HepG2 (cell line): ENCODE results near the gene JAKMIP2. TPM values are rescaled to one million over a fixed set of nuclear protein-coding genes. Genes with fewer than 3 reads are reported as not detected.

Source experiments
- CEBPG ChIP-seq: IDR thresholded peaks from 2 replicates; pipeline ENCODE4 v1.6.1; 2016
- CSRNP1 ChIP-seq: sonication (generic); formaldehyde crosslinking; IDR thresholded peaks from 2 replicates; pipeline ENCODE4 v1.8.1; 2023; ENCODE audit warnings: mild to moderate bottlenecking, missing genetic modification reagents
- EHMT2 ChIP-seq: fragments of 200-600 bp; sonication (generic); IDR thresholded peaks from 2 replicates; pipeline ENCODE4 v1.7.0; 2017; ENCODE audit warnings: antibody characterized with exemption, low read depth, low read length, borderline replicate concordance
- EZH2 ChIP-seq: conservative IDR thresholded peaks from 2 replicates; pipeline ENCODE4 v1.6.1; 2012; ENCODE audit warnings: mild to moderate bottlenecking, low read depth, low read length, moderate library complexity
- HIC2 ChIP-seq: sonication (generic); formaldehyde crosslinking; IDR thresholded peaks from 2 replicates; pipeline ENCODE4 v1.9.0; 2022; ENCODE audit warnings: low read depth, missing genetic modification reagents
- TFDP2 ChIP-seq: sonication (generic); formaldehyde crosslinking; IDR thresholded peaks from 2 replicates; pipeline ENCODE4 v1.4.0; 2020; ENCODE audit warnings: missing genetic modification reagents
- ZBTB7A ChIP-seq: sonication (generic); formaldehyde crosslinking; IDR thresholded peaks from 2 replicates; pipeline ENCODE4 v1.8.0; 2022; ENCODE audit warnings: mild to moderate bottlenecking, missing genetic modification reagents
- ZKSCAN1 ChIP-seq: fragments of 150-350 bp; IDR thresholded peaks from 2 replicates; pipeline ENCODE4 v1.6.1; 2014; ENCODE audit warnings: low read length
- ZNF318 ChIP-seq: sonication (generic); formaldehyde crosslinking; IDR thresholded peaks from 2 replicates; pipeline ENCODE4 v1.4.0; 2020; ENCODE audit warnings: mild to moderate bottlenecking, missing genetic modification reagents
- ZNF577 ChIP-seq: sonication (generic); formaldehyde crosslinking; IDR thresholded peaks from 2 replicates; pipeline ENCODE4 v1.4.0; 2020; ENCODE audit warnings: mild to moderate bottlenecking, low read depth, missing genetic modification reagents, borderline replicate concordance
- ZNF589 ChIP-seq: sonication (generic); formaldehyde crosslinking; conservative IDR thresholded peaks from 2 replicates; pipeline ENCODE4 v1.8.0; 2022; ENCODE audit warnings: mild to moderate bottlenecking, moderate library complexity, missing genetic modification reagents
- ZNF598 ChIP-seq: sonication (generic); formaldehyde crosslinking; IDR thresholded peaks from 2 replicates; pipeline ENCODE4 v1.5.1; 2020; ENCODE audit warnings: mild to moderate bottlenecking, missing genetic modification reagents, borderline replicate concordance
- ZNF75D ChIP-seq: sonication (generic); formaldehyde crosslinking; IDR thresholded peaks from 2 replicates; pipeline ENCODE4 v1.8.1; 2023; ENCODE audit warnings: missing genetic modification reagents, mild to moderate bottlenecking, borderline replicate concordance
- ZNF841 ChIP-seq: sonication (generic); formaldehyde crosslinking; IDR thresholded peaks from 2 replicates; pipeline ENCODE4 v1.8.1; 2023; ENCODE audit warnings: missing genetic modification reagents, borderline replicate concordance
- polyA plus RNA-seq, 8 experiments: library from polyadenylated mRNA; depleted of rRNA in 3 of 8; stranded (reverse) in 7 of 8; unstranded in 1 of 8; fragments of >200 nt; fragmentation: Illumina TruSeq in 4 of 8; extraction: Trizol in 4 of 8; gene quantifications; 2 replicates each; pipeline versions ENCODE4 v1.2.1 to v1.2.3, GENCODE V29; 2011 to 2016; ENCODE audit warnings: low read depth in 4 of 8, missing spikeins in 1 of 8, mixed read lengths in 1 of 8; ENCODE audit not compliant: insufficient read depth in 1 of 8
- total RNA-seq, 5 experiments: library from RNA; depleted of rRNA; stranded (reverse); fragments of >200 nt; fragmentation: Illumina TruSeq; extraction: Trizol; gene quantifications; 2 replicates each; pipeline ENCODE4 v1.2.3, GENCODE V29; 2016; ENCODE audit warnings: low read depth in 1 of 5

The JAKMIP2 gene
- total and polyA plus RNA-seq, 2 of the 13 experiments (the other 11 are each of a cell fraction or from before 2014, with no cell fraction given), result 0.04 to 2.1 TPM

- no peak for TF ChIP-seq ZNF318
- no peak for TF ChIP-seq ZBTB7A
- TF ChIP-seq HIC2, result no peak
- TF ChIP-seq EZH2, result no peak
- TF ChIP-seq ZKSCAN1, result no peak
- TF ChIP-seq ZNF598, result no peak
- no peak for TF ChIP-seq ZNF589 (CRISPR knock-in tag)
- no peak for TF ChIP-seq TFDP2 (CRISPR knock-in tag)
- TF ChIP-seq CEBPG (CRISPR knock-in tag), result peak; percentile 69
- no peak for TF ChIP-seq ZNF577 (CRISPR knock-in tag)
- peak; percentile 56; the same call in 1 of the 2 replicates for TF ChIP-seq EHMT2
- no peak for TF ChIP-seq CSRNP1 (CRISPR knock-in tag)
- no peak for TF ChIP-seq ZNF841 (CRISPR knock-in tag)
- no peak for TF ChIP-seq ZNF75D
Observed at GRCh38 chr5:147659166-147659929, 123.2 kb downstream of the JAKMIP2 start (continued).
